ENCODE measurements around the gene ARRB1. TPM values are rescaled to one million over a fixed set of nuclear protein-coding genes. Genes with fewer than 3 reads are reported as not detected.

Gene ARRB1
- total RNA-seq, 1 experiment from 2014 or later: 2.2 TPM

GRCh38 chr11:75303544-75304224 is 47.8 kb downstream of the ARRB1 start:
- DNase-seq (ENCODE audit: extremely low read depth, low read depth): no peak

- DNase-seq (ENCODE audit: extremely low read depth, low read depth): no peak
These were observed 49.1 kb downstream of the ARRB1 start for GRCh38 chr11:75302371-75302770.

GRCh38 chr11:75301601-75302345 is 49.7 kb downstream of the ARRB1 start:
- no peak for DNase-seq (ENCODE audit: extremely low read depth, low read depth)

- DNase-seq (ENCODE audit: extremely low read depth, low read depth): no peak
These were observed 50.3 kb downstream of the ARRB1 start for GRCh38 chr11:75301131-75301530.

- DNase-seq (ENCODE audit: extremely low read depth, low read depth): no peak
These were observed 52.5 kb downstream of the ARRB1 start for GRCh38 chr11:75298976-75299260.

GRCh38 chr11:75298191-75298975 is 53.1 kb downstream of the ARRB1 start:
- DNase-seq (ENCODE audit: extremely low read depth, low read depth): no peak

GRCh38 chr11:75293903-75294302 is 57.6 kb downstream of the ARRB1 start:
- no peak for DNase-seq (ENCODE audit: extremely low read depth, low read depth)

- no peak for DNase-seq (ENCODE audit: extremely low read depth, low read depth)
These were observed 58.5 kb downstream of the ARRB1 start for GRCh38 chr11:75292943-75293342.

- no peak for DNase-seq (ENCODE audit: extremely low read depth, low read depth)
These were observed 59.7 kb downstream of the ARRB1 start for GRCh38 chr11:75291741-75292140.

GRCh38 chr11:75289919-75290318 is 61.5 kb downstream of the ARRB1 start:
- DNase-seq (ENCODE audit: extremely low read depth, low read depth): no peak

GRCh38 chr11:75289511-75289760 is 62.0 kb downstream of the ARRB1 start:
- no peak for DNase-seq (ENCODE audit: extremely low read depth, low read depth)

- DNase-seq (ENCODE audit: extremely low read depth, low read depth): no peak
These were observed 63.9 kb downstream of the ARRB1 start for GRCh38 chr11:75287579-75287978.

GRCh38 chr11:75286826-75287465 is 64.5 kb downstream of the ARRB1 start:
- DNase-seq (ENCODE audit: extremely low read depth, low read depth): no peak

- no peak for DNase-seq (ENCODE audit: extremely low read depth, low read depth)
These were observed 65.6 kb downstream of the ARRB1 start for GRCh38 chr11:75285776-75286360.

GRCh38 chr11:75283391-75283931 is 68.0 kb downstream of the ARRB1 start:
- no peak for DNase-seq (ENCODE audit: extremely low read depth, low read depth)

- DNase-seq (ENCODE audit: extremely low read depth, low read depth): no peak
These were observed 69.9 kb downstream of the ARRB1 start for GRCh38 chr11:75281469-75282095.

- DNase-seq (ENCODE audit: extremely low read depth, low read depth): no peak
These were observed 70.5 kb downstream of the ARRB1 start for GRCh38 chr11:75280770-75281468.

- DNase-seq (ENCODE audit: extremely low read depth, low read depth): peak; percentile 54
These were observed 71.2 kb downstream of the ARRB1 start for GRCh38 chr11:75280227-75280701.

- DNase-seq (ENCODE audit: extremely low read depth, low read depth): no peak
These were observed 72.2 kb downstream of the ARRB1 start for GRCh38 chr11:75279273-75279672.

Measured in NCI-H460 (cell line).